IMR-90 (cell line): ENCODE data around the gene WASF3.

Experiments
- BHLHE40 ChIP-seq: fragments of 150-350 bp; IDR thresholded peaks from 2 replicates; pipeline ENCODE4 v1.6.1; 2016; ENCODE audit warnings: mild to moderate bottlenecking, low read depth, low read length
- MXI1 ChIP-seq: IDR thresholded peaks from 2 replicates; pipeline ENCODE4 v1.6.1; 2012; ENCODE audit warnings: low read depth, mild to moderate bottlenecking, low read length, moderate library complexity, borderline replicate concordance
- NFE2L2 ChIP-seq: fragments of 150-350 bp; IDR thresholded peaks from 2 replicates; pipeline ENCODE4 v1.6.1; 2016; ENCODE audit warnings: low read depth, mild to moderate bottlenecking, low read length
- POLR2A ChIP-seq: IDR thresholded peaks from 2 replicates; pipeline ENCODE4 v1.6.1; 2012; ENCODE audit warnings: mild to moderate bottlenecking, low read depth, low read length
- RAD21 ChIP-seq: IDR thresholded peaks from 2 replicates; pipeline ENCODE4 v1.6.1; 2012; ENCODE audit warnings: low read length, improper control_type of control experiment
- RFX5 ChIP-seq: IDR thresholded peaks from 2 replicates; pipeline ENCODE4 v1.8.0; 2012; ENCODE audit warnings: low read depth, mild to moderate bottlenecking, low read length, moderate library complexity
- SMC3 ChIP-seq: fragments of 150-350 bp; IDR thresholded peaks from 2 replicates; pipeline ENCODE4 v1.6.1; 2016; ENCODE audit warnings: low read depth, mild to moderate bottlenecking, antibody characterized with exemption, low read length, moderate library complexity
- TF ChIP-seq, protein P1 (sequence below): conservative IDR thresholded peaks from 2 replicates; pipeline ENCODE4 v1.5.1; 2012; ENCODE audit warnings: mild to moderate bottlenecking, low read depth, low read length, improper control_type of control experiment
- TF ChIP-seq, protein P2 (sequence below): fragments of 150-350 bp; IDR thresholded peaks from 2 replicates; pipeline ENCODE4 v1.6.1; 2017; ENCODE audit warnings: mild to moderate bottlenecking, antibody characterized with exemption, low read length, low read depth

- TF ChIP-seq, protein P1, sequence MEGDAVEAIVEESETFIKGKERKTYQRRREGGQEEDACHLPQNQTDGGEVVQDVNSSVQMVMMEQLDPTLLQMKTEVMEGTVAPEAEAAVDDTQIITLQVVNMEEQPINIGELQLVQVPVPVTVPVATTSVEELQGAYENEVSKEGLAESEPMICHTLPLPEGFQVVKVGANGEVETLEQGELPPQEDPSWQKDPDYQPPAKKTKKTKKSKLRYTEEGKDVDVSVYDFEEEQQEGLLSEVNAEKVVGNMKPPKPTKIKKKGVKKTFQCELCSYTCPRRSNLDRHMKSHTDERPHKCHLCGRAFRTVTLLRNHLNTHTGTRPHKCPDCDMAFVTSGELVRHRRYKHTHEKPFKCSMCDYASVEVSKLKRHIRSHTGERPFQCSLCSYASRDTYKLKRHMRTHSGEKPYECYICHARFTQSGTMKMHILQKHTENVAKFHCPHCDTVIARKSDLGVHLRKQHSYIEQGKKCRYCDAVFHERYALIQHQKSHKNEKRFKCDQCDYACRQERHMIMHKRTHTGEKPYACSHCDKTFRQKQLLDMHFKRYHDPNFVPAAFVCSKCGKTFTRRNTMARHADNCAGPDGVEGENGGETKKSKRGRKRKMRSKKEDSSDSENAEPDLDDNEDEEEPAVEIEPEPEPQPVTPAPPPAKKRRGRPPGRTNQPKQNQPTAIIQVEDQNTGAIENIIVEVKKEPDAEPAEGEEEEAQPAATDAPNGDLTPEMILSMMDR = no peak
- TF ChIP-seq RAD21 = no peak
- TF ChIP-seq NFE2L2 = no peak
- no peak for TF ChIP-seq MXI1
- TF ChIP-seq POLR2A = no peak
- no peak for TF ChIP-seq RFX5
- TF ChIP-seq, protein P2, sequence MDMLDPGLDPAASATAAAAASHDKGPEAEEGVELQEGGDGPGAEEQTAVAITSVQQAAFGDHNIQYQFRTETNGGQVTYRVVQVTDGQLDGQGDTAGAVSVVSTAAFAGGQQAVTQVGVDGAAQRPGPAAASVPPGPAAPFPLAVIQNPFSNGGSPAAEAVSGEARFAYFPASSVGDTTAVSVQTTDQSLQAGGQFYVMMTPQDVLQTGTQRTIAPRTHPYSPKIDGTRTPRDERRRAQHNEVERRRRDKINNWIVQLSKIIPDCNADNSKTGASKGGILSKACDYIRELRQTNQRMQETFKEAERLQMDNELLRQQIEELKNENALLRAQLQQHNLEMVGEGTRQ = no peak
- no peak for TF ChIP-seq BHLHE40
- TF ChIP-seq SMC3 = no peak
Observed at GRCh38 chr13:26558987-26559386, 1.5 kb downstream of the WASF3 start.
